Keratinocyte (primary cell): Measurements from ENCODE around the gene SLC51B. TPM values are rescaled to one million over a fixed set of nuclear protein-coding genes. Genes with fewer than 3 reads are reported as not detected.

Source experiments
- DNase-seq: peaks from one replicate; pipeline ENCODE4 v3.0.0-alpha.2; 2011; ENCODE audit warnings: low read depth, missing footprints, low spot score
- FAIRE-seq: peaks from 2 replicates; lab custom pipeline; 2011; peaks lifted over from hg19 to GRCh38; lab: Jason Lieb, UNC
- H2AFZ ChIP-seq: 2 replicates; pipeline ENCODE4 v1.6.0; 2012; ENCODE audit warnings: low read length, control low read depth, inconsistent platforms; ENCODE audit not compliant: control insufficient read depth
- H3K27ac ChIP-seq: 2 replicates; pipeline ENCODE4 v1.5.1; 2011; ENCODE audit warnings: low read length; ENCODE audit not compliant: control insufficient read depth, insufficient read depth
- H3K27me3 ChIP-seq: 3 replicates; pipeline ENCODE4 v1.6.0; 2011; ENCODE audit warnings: low read length; ENCODE audit not compliant: control insufficient read depth, insufficient read depth; ENCODE audit errors: extremely low read depth
- H3K36me3 ChIP-seq, 2 experiments: 2 replicates in 1 of 2; 3 replicates in 1 of 2; pipeline ENCODE4 v1.5.1; 2011; ENCODE audit warnings: low read length in 2 of 2, mild to moderate bottlenecking in 1 of 2; ENCODE audit not compliant: control insufficient read depth in 2 of 2, insufficient read depth in 2 of 2; ENCODE audit errors: extremely low read depth in 1 of 2
- H3K4me1 ChIP-seq: 3 replicates; pipeline ENCODE4 v1.5.1; 2011; ENCODE audit warnings: low read length; ENCODE audit not compliant: control insufficient read depth, insufficient read depth; ENCODE audit errors: extremely low read depth
- H3K4me2 ChIP-seq: 3 replicates; pipeline ENCODE4 v1.6.0; 2011; ENCODE audit warnings: low read depth, low read length; ENCODE audit not compliant: control insufficient read depth, insufficient read depth; ENCODE audit errors: extremely low read depth
- H3K4me3 ChIP-seq, 3 experiments: fragments of 200-600 bp in 1 of 3; sonication (generic) in 1 of 3; 2 replicates in 2 of 3; 3 replicates in 1 of 3; pipeline ENCODE4 v1.5.1; 2011 to 2016; ENCODE audit warnings: low read length in 3 of 3, mild to moderate bottlenecking in 3 of 3, control low read depth in 2 of 3, inconsistent platforms in 1 of 3, low read depth in 1 of 3, mixed read lengths in 1 of 3, mixed run types in 1 of 3, moderate library complexity in 1 of 3; ENCODE audit not compliant: control insufficient read depth in 2 of 3, insufficient read depth in 2 of 3; ENCODE audit errors: extremely low read depth in 1 of 3
- H3K79me2 ChIP-seq: 2 replicates; pipeline ENCODE4 v1.6.0; 2012; ENCODE audit warnings: low read length; ENCODE audit not compliant: control insufficient read depth, insufficient read depth
- H3K9ac ChIP-seq: 3 replicates; pipeline ENCODE4 v1.6.0; 2011; ENCODE audit warnings: low read length; ENCODE audit not compliant: control insufficient read depth, insufficient read depth; ENCODE audit errors: extremely low read depth
- H3K9me1 ChIP-seq: 3 replicates; pipeline ENCODE4 v1.6.0; 2011; ENCODE audit warnings: low read length; ENCODE audit not compliant: control insufficient read depth, insufficient read depth; ENCODE audit errors: extremely low read depth
- H3K9me3 ChIP-seq: 2 replicates; pipeline ENCODE4 v1.5.1; 2012; ENCODE audit warnings: low read depth, low read length; ENCODE audit not compliant: control insufficient read depth
- H4K20me1 ChIP-seq: 3 replicates; pipeline ENCODE4 v1.6.0; 2011; ENCODE audit warnings: low read length; ENCODE audit not compliant: control insufficient read depth, insufficient read depth; ENCODE audit errors: extremely low read depth
- CTCF ChIP-seq, 3 experiments: IDR thresholded peaks in 1 of 3; conservative IDR thresholded peaks in 1 of 3; optimal IDR thresholded peaks in 1 of 3; 2 replicates in 2 of 3; 3 replicates in 1 of 3; pipeline versions ENCODE3 to v1.5.1; 2011; ENCODE audit warnings: low read length in 3 of 3, mild to moderate bottlenecking in 3 of 3, moderate library complexity in 2 of 3, control low read depth in 1 of 3, inconsistent platforms in 1 of 3; ENCODE audit not compliant: insufficient read depth in 2 of 3; ENCODE audit errors: extremely low read depth in 1 of 3
- EZH2 ChIP-seq: IDR thresholded peaks from one replicate; pipeline ENCODE4 v1.6.1; 2012; ENCODE audit warnings: inconsistent platforms, mild to moderate bottlenecking, low read length, moderate library complexity
- dilution Hi-C: fragments of 300-500 bp; cut with MboI; formaldehyde crosslinking; loops from one replicate; pipeline ENCODE4 v1.7.0; 2020; ENCODE audit warnings: low sequenced_read_pairs; ENCODE audit not compliant: extremely low pct_ligation_motif_present
- polyA plus RNA-seq, 5 experiments: library from polyadenylated mRNA; depleted of rRNA in 3 of 5; stranded (reverse) in 3 of 5; stranded (forward) in 1 of 5; unstranded in 1 of 5; fragments of >200 nt; gene quantifications; 1 replicate in 1 of 5; 2 replicates in 3 of 5; 3 replicates in 1 of 5; pipeline versions ENCODE4 v1.2.1 to v1.2.3, GENCODE V29; 2011 to 2012; ENCODE audit warnings: missing spikeins in 2 of 5, low read depth in 1 of 5, low replicate concordance in 1 of 5

The SLC51B gene
- polyA plus RNA-seq, 1 donor (not counting 4 experiments of a cell fraction or from before 2014, with no cell fraction given) = not detected

GRCh38 chr15:65084500-65085206 lies 39.5 kb downstream of the SLC51B start:
- H3K27me3 ChIP-seq = peaks cover 12% of the 10 kb centered on the region
- TF ChIP-seq CTCF (optimal IDR thresholded peaks at IDR 0.05 in 1 of 3, IDR thresholded peaks at IDR 0.05 in 1 of 3, conservative IDR thresholded peaks at IDR 0.05 in 1 of 3; ENCODE audit: extremely low read depth in 1 of 3, insufficient read depth in 2 of 3, low read length in 3 of 3) = no peak
- no peak for TF ChIP-seq EZH2
- H3K4me2 ChIP-seq = no peak overlapping the region
- H3K27ac ChIP-seq = no peak overlapping the region
- no peak overlapping the region for H2AFZ ChIP-seq
- dilution Hi-C loops = no loop called here
- peaks cover 4% of the 10 kb centered on the region for H3K4me1 ChIP-seq
- peaks cover 3% of the 10 kb centered on the region for H4K20me1 ChIP-seq
- no peaks in the 10 kb centered on the region for H3K9me1 ChIP-seq
- DNase-seq = no peak
- H3K36me3 ChIP-seq = no peaks in the 10 kb centered on the region
- H3K9me3 ChIP-seq = no peaks in the 10 kb centered on the region
- FAIRE-seq = no peak
- no peak overlapping the region for H3K9ac ChIP-seq
- no peak overlapping the region for H3K4me3 ChIP-seq
- no peaks in the 10 kb centered on the region for H3K79me2 ChIP-seq

- Histone ChIP-seq H3K36me3 (no peaks in the 10 kb centered on the region), H3K9me3 (no peaks in the 10 kb centered on the region), H3K4me2 (no peak overlapping the region), H3K27ac (no peak overlapping the region), H3K27me3 (peaks cover 12% of the 10 kb centered on the region), H3K9me1 (no peaks in the 10 kb centered on the region), H3K4me1 (peaks cover 4% of the 10 kb centered on the region), H3K4me3 (no peak overlapping the region), H2AFZ (no peak overlapping the region), H3K9ac (no peak overlapping the region), H3K79me2 (no peaks in the 10 kb centered on the region), H4K20me1 (peaks cover 3% of the 10 kb centered on the region)
- DNase-seq (no peak), FAIRE-seq (no peak)
- TF ChIP-seq CTCF (optimal IDR thresholded peaks at IDR 0.05 in 1 of 3, IDR thresholded peaks at IDR 0.05 in 1 of 3, conservative IDR thresholded peaks at IDR 0.05 in 1 of 3; ENCODE audit: extremely low read depth in 1 of 3, insufficient read depth in 2 of 3, low read length in 3 of 3) (no peak), EZH2 (no peak)
- dilution Hi-C loops = no loop called here
These were observed 40.1 kb downstream of the SLC51B start for GRCh38 chr15:65085207-65085753.
